Hepatocyte (in vitro differentiated cells): ENCODE results near the gene BCL2.

Experiments used
- CTCF ChIP-seq: fragments of 200-600 bp; sonication (generic); IDR thresholded peaks from 2 replicates; pipeline ENCODE4 v1.5.1; 2016; ENCODE audit warnings: antibody characterized with exemption, mild to moderate bottlenecking; ENCODE audit not compliant: poor library complexity
- EZH2 ChIP-seq: fragments of 200-600 bp; sonication (generic); IDR thresholded peaks from 2 replicates; pipeline ENCODE4 v1.6.1; 2016; ENCODE audit warnings: antibody characterized with exemption, mild to moderate bottlenecking, borderline replicate concordance
- EZH2phosphoT487 ChIP-seq: fragments of 200-600 bp; sonication (generic); IDR thresholded peaks from one replicate; pipeline ENCODE4 v1.6.1; 2018; ENCODE audit warnings: antibody characterized with exemption, mild to moderate bottlenecking, low read depth, moderate library complexity; ENCODE audit not compliant: unreplicated experiment, severe bottlenecking

- TF ChIP-seq CTCF, result no peak
- TF ChIP-seq EZH2, result no peak
- no peak for TF ChIP-seq EZH2phosphoT487
Observed at GRCh38 chr18:63234841-63235240, 84.7 kb downstream of the BCL2 start.
